GM18498 (cell line): Measurements from ENCODE around the gene HOXA10.

ENCODE experiments used
- ATAC-seq: cut with Tn5 transposase; IDR thresholded peaks from one replicate; pipeline ENCODE4 v1.9.1; 2021; ENCODE audit warnings: mild to moderate bottlenecking, moderate library complexity; ENCODE audit not compliant: unreplicated experiment

The HOXA10 gene

DNA sequence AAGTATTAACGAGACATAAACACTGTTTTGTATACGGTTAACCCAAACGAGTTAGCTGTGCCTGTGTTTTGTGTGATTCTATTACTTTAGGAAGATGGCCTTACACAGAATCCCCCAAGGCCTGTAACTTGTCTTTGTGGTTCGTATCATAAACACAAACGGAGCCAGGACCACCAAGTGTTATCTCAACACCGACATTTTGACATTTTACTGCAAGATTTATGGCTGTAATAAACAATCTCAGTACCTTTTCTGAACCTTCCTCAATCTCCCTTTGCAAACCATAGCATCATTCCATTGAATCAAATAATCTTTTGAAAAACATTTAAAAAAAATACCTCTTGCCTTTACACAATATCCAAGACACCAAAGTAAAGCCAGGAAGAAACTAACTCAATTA, 41.1 kb downstream of the HOXA10 start:
- ATAC-seq = no peak

DNA sequence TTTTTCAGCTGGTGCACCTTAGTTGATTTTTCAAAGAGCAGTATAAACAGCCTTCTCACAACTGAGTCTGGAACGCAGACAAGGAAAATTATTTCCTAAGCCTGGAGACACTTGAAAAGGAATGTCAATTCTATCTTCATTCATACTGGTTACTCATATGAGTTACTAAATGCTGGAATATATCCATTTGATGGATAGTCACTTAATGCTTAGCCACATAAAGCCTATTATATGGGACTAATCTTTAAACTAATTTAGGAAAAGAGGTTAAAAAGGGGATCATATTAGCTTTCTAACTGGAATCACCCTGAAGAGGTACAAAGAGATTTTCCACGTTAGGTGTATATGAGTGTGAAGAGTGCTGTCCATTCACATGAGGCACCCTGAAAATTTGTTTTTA, 41.9 kb downstream of the HOXA10 start:
- no peak for ATAC-seq

GRCh38 chr7:27131390-27131819, 42.7 kb downstream of the HOXA10 start:
- no peak for ATAC-seq

GRCh38 chr7:27130540-27131389, 43.4 kb downstream of the HOXA10 start, which contains the start of gene HOXA4:
Gene HOXA4, minus strand, starts transcription at chr7:27130757. Its CDS starts 24 bp downstream, at chr7:27130733.
- ATAC-seq = peak; percentile 85

DNA sequence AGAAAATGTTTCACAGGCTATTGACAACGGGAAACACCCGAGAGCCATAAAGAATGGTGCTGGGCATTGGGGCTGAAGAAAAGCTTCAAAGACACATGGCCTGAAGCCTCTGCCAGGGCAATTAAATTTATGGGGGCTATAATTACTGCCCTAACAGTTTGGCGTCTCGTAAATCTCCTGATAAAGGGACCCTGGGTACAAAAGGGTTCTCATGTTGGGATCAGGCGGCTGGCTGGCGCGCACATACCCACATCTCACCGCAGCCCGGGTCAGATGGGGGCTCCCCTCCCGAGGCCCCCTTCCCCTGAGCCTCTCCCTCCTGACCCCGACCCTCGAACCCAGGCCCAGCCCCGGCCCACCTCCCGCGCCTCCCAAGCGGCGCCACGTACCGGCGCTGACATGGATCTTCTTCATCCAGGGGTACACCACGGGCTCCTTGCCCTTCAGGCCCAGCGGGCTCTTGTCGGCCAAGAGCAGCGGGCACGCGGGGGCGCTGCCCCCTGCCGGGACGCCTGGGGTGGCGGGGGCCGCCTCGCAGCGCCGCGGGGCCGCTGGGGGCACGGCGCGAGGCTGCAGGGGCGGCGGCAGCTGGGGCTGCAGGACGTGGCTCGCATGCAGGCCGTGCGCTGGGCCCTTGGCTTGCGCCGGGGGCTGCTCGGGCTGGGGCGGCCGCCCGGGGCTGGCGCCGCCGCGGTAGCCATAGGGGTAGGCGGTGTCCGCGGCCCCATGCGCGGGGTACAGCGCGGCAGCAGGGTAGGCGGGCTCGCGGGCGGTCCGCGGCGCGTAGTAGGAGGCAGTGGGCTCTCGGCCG, 44.2 kb downstream of the HOXA10 start:
- ATAC-seq = peak; percentile 23

DNA sequence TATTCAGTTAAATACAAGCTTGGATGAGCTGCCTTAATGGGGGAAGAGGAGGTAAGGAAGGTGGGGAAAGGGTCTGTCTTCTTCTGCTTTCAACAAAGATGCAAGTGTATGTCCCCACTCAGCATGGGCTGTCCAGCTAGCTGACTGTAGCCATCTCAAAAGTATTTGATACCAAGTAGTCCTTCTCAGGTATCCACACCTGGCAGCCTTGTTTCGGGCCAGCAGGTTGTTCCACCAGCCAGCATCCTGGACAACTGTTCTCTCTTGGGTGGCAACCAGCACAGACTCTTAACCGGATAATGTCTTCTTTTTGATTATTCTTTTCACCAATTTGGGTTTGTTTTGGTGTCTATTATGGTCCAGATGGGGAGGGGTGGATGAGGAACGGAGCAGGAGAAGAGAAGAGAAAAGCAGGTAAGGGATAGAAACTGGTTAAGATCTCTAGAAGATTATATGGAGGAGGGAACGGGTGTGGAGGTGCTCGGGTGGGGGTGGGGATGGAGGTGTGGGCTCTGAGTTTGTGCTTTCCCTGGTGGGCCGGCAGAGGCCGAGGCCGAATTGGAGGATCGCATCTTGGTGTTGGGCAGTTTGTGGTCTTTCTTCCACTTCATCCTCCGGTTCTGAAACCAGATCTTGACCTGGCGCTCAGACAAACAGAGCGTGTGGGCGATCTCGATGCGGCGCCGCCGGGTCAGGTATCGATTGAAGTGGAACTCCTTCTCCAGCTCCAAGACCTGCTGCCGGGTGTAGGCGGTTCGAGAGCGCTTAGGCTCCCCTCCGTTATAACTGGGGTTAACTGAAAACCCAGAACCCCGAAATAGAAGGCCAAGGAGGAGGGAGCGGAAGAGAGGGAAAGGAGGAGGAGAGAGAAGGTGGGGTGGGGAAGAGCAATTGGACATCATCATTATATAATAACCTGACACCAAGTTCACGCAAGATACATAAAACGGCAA, 45.1 kb downstream of the HOXA10 start:
- no peak for ATAC-seq

- ATAC-seq = no peak
Observed at GRCh38 chr7:27128034-27128433, 46.1 kb downstream of the HOXA10 start.

DNA sequence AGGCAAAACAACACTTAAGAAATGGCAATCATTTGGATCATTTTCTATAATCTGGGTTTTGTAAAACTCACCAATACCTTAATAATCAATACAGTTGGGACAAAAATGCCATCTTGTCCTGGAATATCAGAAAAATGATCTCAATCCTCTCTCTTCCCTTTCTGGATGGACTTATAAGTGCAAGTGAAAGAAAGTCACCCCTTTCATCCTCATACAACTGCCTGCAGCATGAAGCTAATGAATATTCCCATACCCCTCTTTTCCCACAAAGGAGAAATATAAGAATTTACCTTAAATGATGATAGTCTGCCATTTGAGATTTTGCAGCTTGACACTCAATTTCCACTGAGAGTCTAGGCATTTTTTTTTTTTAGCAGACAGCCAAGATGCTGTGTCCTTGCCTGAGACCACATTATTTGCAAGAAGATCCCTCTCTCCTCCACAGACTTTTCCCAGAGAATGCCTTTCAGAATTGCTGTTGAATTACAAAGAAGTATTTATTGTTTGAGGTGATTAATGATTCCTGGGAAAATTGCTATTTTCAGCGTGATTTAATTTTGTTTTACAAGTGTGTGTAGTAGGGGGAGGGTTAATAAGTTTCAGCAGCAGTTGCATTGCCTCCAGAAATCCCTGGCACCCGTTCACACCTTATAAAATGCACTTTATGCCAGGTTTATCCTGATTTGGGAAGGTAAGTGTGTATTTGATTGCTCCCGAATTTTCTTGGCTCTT, 47.4 kb downstream of the HOXA10 start:
- ATAC-seq = no peak

DNA sequence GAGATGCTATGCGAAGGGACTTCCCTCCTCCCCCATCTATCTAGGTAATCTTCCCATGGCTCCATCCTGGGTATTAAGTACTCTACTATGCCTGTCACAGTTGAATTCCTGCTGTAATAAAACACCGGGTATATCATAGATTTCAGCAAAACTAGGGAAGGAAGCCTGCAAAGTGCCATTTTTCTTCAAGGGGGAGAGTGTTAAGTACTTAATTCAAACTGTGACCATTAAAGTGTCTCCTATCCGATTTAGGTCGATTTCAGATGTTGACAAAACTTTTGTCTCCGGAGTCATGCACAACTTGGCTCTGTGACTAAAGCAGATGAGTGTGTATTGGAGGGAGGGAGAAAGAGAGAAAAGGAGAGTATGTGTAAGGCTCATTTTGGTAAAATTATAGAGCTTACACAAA, 48.1 kb downstream of the HOXA10 start:
- no peak for ATAC-seq

DNA sequence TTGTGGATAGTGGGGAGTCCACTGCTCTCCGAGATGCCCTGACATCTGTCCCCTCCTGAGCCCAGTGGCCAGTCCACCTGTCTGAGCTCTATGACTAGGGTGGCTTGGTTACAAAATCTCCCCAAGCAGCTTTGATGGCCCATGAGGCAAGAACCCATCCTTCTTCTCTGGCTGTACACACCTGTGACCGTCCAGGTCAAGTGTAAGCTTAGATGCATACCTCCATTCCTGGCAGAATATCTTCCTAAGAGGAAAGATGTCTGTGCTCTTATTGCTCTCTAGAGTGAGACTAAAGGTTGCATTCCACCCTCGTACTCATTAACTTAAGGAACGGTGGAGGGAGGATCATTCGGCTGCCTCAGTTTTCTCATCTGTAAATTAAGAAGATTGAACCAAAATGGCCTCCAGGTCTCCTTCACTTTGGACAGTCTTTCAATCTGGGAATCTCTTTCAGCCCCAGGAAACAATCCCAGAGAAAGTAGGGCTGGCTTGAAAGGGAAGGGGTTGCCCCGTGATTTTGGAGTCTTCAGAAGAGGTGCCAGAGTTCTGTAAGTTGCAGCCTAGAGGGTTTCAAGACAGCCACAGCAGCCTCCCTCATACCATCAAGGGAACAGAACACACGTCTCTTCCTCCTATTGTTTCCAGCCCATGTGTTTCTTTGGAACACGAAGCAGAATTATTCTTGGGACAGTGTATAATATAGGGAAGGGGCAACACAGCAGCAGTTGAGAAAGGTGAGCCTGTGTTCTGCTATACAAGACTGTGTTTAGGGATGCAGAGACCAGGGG, 49.0 kb downstream of the HOXA10 start:
- no peak for ATAC-seq

GRCh38 chr7:27124096-27124901, 49.8 kb downstream of the HOXA10 start:
- no peak for ATAC-seq

DNA sequence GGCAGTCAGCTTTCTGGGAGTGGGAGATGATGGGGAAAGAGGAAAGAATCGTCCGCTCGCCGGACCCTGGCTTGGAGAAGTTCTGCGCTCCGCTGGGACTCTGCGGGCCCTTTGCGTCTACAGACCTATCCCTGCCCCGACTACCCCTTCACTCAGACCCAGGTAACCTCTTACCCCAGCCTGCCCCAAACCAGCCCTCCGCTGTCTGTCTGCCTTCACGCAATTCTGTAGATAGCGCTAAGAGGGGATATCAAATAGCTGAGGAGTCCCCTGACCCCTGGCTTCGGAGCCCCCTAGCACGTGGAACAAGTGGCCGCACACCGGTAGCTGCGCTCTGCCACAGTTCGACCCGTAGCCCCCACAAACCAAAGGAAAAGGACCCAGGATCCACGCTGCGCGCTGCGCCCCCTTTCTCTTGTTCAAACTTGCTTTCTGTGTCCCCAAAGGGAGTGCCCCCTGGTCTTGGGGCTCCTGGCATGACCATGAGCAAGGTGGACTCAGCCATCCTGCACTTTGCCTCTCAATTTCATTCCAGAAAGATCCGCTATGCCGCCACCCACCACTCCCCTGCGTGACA, 50.6 kb downstream of the HOXA10 start:
- no peak for ATAC-seq

DNA sequence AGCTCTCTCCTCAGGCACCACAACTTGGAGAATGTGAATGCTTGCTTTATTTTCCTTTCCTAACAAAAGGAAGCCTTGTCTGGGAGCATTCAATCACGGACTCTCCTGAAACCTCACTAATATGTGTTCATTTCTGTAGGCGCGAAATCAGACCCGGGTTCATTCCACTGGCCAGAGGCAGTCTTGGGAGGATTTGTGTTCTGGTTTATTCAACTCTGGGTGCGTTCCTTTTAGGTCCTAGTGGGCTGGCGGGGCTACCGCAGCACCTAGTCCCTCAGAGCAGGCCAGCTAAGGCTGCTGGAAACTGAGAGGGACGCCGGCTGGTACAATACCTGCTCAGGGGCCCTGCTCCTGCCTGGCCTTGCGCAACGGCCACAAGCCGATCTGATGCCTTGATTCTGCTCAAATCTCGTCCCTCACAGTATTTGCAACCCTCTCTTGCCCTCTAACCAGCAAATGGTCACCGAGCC, 51.1 kb downstream of the HOXA10 start:
- ATAC-seq = no peak

DNA sequence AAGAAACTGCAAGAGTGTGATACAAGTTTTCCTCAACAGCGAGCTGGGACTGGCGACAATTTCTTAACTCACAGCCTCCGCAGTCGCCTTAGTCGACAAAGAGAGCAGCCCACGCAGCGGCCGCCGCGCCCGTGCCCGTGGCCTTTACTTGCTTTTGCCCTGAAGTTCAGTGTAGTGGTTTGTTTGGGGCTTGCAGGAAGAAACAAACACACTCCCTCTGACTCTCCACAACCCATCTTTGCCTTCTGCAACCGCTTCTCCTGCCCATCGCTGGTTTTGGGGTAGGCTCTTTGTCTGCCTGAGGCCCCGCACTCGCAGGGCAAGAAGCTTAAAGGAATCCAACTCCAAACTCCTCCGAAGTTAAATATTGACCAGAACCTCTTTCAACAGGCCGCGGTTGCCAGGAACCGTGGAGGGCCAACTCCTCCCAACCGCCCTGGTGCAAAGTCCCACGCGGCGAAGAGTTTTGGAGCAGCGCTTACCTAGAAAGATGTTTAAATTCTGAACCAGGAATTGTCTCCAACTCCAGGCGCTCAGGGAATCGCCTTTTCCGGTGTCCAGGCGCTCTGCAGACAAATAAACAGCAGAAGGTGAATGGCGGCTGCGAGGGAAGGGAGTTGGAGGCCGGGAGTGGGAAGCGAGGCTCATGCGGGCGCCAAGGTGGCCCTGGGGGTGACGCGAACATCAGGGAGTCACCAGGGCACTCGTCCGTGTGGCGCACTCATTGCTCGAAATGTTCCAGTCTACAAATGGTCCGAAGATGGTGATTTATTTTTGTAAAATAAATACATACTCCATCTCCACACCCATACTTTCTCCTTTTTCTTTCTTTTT, 51.8 kb downstream of the HOXA10 start:
- no peak for ATAC-seq

GRCh38 chr7:27121684-27122076, 52.4 kb downstream of the HOXA10 start:
- ATAC-seq = no peak
